ENCODE results near the gene MTARC2.
"Not testable (repeated sequence)": the region's sequence is repeated elsewhere in the genome, so short reads cannot be mapped to it uniquely, and the experiment has no call there.

- not testable (repeated sequence) for TF ChIP-seq POLR2A, CTCF (IDR thresholded peaks at IDR 0.05)
These were observed 26.9 kb upstream of the MTARC2 start for GRCh38 chr1:220721266-220721665.
